Effector memory CD4-positive, alpha-beta T cell (primary cell): ENCODE results near the gene HES4.
"Not testable (repeated sequence)": the region's sequence is repeated elsewhere in the genome, so short reads cannot be mapped to it uniquely, and the experiment has no call there.

ENCODE experiments used
- DNase-seq, 3 donors: peaks; one replicate each; pipeline ENCODE4 v3.0.0-alpha.2; 2020
- H3K27ac ChIP-seq: 2 replicates; pipeline ENCODE4 v1.7.0; 2013; ENCODE audit warnings: mild to moderate bottlenecking, low read length, moderate library complexity; ENCODE audit not compliant: insufficient read depth, poor library complexity, severe bottlenecking
- H3K27me3 ChIP-seq: replicated peaks from 2 replicates; pipeline ENCODE4 v1.7.0; 2013; ENCODE audit warnings: mild to moderate bottlenecking, low read length; ENCODE audit not compliant: insufficient read depth, control insufficient read depth, poor library complexity, severe bottlenecking
- H3K36me3 ChIP-seq: 2 replicates; pipeline ENCODE4 v1.7.0; 2013; ENCODE audit warnings: mild to moderate bottlenecking, low read length, moderate library complexity; ENCODE audit not compliant: control insufficient read depth, insufficient read depth
- H3K4me1 ChIP-seq: 2 replicates; pipeline ENCODE4 v1.7.0; 2013; ENCODE audit warnings: low read length, mild to moderate bottlenecking; ENCODE audit not compliant: control insufficient read depth, insufficient read depth, poor library complexity, severe bottlenecking
- H3K4me3 ChIP-seq: 2 replicates; pipeline ENCODE4 v1.7.0; 2013; ENCODE audit warnings: low read length, low read depth, mild to moderate bottlenecking; ENCODE audit not compliant: insufficient read depth, poor library complexity, severe bottlenecking
- H3K9me3 ChIP-seq: 2 replicates; pipeline ENCODE4 v1.7.0; 2013; ENCODE audit warnings: mild to moderate bottlenecking, low read length, moderate library complexity; ENCODE audit not compliant: control insufficient read depth

Gene HES4

DNA sequence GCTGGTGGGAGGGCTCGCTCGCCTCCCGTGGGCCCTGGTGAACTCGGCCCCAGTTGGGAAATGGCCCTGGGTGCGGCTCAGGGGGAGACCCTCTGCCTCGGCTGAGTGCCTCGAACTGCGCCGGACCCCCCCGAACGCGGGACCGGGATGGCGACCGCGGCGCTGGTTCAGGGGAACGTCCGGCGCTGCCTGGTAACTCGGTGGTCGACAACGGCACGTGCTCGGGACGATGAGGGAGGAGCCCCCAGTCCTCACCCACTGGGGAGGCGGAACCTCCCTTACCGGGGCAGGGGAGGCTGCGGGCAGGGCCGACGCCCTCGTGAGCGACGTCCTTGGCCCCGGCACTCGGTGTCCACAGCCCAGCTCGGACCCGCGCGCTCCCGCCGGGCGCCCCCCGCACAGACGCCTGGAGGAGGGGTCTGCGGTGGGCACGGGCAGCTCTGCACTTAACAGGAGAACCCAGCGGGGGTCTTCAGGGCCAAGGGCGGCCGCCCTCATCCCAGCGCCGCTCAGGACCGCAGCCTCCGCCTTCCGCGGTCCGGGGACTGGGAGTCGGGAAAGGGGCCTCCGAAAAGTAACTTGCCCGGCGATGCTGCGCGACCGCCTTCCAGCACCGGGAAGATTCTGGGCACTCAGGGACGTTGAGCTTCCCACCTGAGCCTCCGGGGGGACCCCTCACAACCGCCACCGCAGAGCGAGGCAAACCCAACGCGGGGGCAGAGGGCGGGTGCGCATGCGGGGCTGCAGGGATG lies 1.7 kb downstream of the HES4 start:
- no peak for DNase-seq
- Histone ChIP-seq H3K4me3 (no peak overlapping the region), H3K27me3 (peaks cover 60% of the 10 kb centered on the region)

DNA sequence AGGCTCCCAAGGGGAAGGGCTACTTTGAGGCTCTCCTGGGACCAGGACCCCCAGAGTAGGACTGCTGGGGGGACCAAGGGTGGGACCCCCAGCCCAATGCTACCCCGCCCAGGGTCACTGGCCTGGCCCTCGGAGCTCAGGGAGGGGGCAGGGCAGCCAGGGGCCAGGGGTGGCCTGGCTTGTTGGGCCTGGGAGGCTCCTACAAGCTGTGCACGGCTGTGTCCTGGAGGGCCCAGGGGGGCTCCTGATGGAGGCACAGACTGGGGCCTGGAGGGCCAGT lies 2.2 kb downstream of the HES4 start:
- H3K36me3 ChIP-seq, result no peaks in the 10 kb centered on the region
- DNase-seq, result no peak
- peaks cover 46% of the 10 kb centered on the region for H3K4me1 ChIP-seq
- no peak overlapping the region for H3K27ac ChIP-seq
- H3K9me3 ChIP-seq, result no peaks in the 10 kb centered on the region
- no peak overlapping the region for H3K4me3 ChIP-seq
- H3K27me3 ChIP-seq, result peaks cover 55% of the 10 kb centered on the region

More for the DNA sequence above, 1.7 kb downstream of the HES4 start:
- no peaks in the 10 kb centered on the region for H3K36me3 ChIP-seq
- no peaks in the 10 kb centered on the region for H3K9me3 ChIP-seq
- no peak overlapping the region for H3K27ac ChIP-seq
- peaks cover 46% of the 10 kb centered on the region for H3K4me1 ChIP-seq

DNA sequence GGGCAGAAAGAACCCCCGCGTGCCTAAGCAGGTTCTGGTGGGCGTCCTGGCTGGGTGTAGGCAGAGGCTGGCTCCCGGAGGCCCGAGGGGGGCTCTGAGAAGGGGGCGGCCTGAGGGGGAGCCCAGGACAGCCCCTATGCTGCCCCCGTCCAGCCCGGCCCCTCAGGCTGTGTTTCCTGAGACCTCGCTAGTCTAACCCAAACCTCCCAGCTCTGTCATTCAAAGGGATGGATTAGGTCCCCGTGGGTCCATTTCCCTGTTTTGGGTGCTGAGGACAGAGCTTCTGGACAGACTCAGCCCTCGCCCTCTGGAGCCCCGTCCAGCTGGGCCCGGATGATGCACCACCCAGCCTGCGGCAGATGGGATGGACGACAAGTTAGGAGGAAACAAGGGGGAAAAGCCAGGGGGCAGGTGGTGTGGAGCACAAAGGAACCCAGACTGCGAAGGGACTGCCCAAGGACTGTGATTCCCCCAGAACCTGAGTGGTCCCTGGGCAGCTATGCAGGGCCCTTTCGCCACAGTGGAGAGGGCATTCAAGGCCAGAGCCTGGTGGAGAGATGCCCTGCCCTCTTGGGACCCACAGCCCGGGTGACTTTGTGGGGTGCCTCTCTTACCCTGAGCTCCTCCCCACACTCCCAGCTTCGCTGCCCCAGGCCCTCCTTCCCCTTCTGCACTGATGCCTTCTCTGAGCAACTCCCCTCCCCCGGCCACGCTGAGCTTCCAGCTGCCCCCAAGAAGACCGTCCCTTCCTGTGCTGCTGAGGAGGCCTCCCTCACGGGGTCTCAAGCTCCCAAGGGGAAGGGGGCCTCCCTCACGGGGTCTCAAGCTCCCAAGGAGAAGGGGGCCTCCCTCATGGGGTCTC lies 2.8 kb downstream of the HES4 start:
- H3K27me3 ChIP-seq, result peaks cover 52% of the 10 kb centered on the region
- H3K4me1 ChIP-seq, result peaks cover 43% of the 10 kb centered on the region
- no peak for DNase-seq

DNA sequence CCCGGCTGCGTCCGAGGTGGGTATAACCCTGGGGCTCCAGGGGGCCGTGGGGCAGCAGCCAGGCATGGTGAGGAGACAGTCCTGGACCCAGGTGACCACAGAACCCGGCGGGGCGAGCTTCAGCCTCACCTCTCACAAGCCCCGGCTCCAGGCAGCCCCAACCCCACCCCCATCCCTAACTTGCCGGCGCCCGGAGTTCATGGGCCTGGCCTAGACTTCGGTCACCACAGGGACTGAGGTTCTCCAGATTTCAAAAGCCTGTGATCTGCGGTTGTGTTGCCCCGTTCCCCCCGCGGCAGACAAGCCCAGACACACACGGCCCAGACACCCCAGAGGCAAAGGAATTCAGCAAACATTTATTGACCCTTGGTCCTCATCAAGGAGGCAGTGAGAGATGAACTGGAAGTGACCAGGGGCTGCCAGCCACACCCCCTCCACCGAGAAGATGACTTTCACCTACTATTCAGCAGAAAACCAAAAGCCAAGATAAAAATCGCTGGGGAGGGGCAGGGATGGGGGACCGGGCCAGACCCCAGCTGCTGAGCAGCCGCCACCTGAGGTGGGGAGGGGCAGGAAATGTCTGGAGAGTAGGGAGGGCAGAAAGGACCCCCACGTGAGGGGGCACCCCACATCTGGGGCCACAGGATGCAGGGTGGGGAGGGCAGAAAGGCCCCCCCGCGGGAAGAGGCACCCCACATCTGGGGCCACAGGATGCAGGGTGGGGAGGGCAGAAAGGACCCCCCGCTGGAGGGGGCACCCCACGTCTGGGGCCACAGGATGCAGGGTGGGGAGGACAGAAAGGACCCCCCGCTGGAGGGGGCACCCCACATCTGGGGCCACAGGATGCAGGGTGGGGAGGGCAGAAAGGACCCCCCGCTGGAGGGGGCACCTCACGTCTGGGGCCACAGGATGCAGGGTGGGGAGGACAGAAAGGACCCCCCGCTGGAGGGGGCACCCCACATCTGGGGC lies 3.9 kb downstream of the HES4 start:
- Histone ChIP-seq H3K27ac (no peak overlapping the region), H3K36me3 (no peaks in the 10 kb centered on the region), H3K4me1 (peaks cover 32% of the 10 kb centered on the region), H3K27me3 (peaks cover 41% of the 10 kb centered on the region), H3K9me3 (no peaks in the 10 kb centered on the region), H3K4me3 (no peak overlapping the region)
- DNase-seq, result no peak

More for the DNA sequence above, 2.8 kb downstream of the HES4 start:
- Histone ChIP-seq H3K4me3 (no peak overlapping the region), H3K9me3 (no peaks in the 10 kb centered on the region), H3K27ac (no peak overlapping the region), H3K36me3 (no peaks in the 10 kb centered on the region)

DNA sequence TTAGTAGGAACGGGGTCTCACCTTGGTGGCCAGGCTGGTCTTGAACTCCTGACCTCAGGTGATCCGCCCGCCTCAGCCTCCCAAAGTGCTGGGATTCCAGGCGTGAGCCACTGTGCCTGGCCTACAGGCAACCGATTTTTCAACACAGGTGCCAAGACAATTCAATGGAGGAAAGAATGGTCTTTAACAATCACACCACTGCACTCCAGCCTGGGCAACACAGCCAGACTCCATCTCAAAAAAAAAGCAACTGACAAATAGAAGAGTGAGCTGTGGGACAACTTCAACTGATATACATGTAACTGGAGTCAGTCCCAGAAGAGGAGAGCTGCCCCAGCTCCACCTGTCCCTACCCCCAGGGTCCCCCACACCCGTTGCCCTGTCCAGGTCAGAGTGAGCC lies 5.4 kb downstream of the HES4 start:
- not testable (repeated sequence) for DNase-seq, H3K36me3 ChIP-seq, H3K27ac ChIP-seq, H3K9me3 ChIP-seq, H3K4me3 ChIP-seq
- H3K4me1 ChIP-seq, result peaks cover 20% of the 10 kb centered on the region
- peaks cover 29% of the 10 kb centered on the region for H3K27me3 ChIP-seq

DNA sequence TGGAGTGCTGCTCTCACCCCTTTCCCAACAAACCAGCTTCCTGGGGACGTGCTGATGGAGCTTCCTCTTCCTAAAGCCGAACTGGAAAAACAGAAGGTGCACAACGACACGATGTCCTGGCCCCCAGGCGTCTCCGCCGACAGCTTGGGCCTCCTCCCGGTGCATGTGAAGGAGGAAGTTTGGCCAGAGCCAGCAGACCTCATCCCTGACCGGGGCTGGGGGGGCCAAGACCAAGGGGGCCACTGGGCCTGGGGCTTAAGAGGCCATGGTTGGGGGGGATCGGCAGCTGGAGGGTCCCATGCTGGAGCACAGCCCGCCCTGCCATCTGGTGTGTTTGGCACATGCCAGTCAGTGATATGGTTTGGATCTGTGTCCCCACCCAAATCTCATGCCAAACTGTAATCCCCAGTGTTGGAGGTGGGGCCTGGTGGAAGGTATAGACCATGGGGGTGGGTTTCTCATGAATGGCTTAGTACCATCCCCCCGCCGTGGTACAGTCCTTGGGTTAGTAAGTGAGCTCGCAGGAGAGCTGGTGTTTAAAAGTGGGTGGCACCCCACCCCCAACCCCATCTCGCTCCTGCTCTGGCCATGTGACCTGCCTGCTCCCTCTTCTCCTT lies 6.4 kb downstream of the HES4 start:
- no peaks in the 10 kb centered on the region for H3K9me3 ChIP-seq
- peaks cover 19% of the 10 kb centered on the region for H3K27me3 ChIP-seq
- no peak for DNase-seq
- H3K4me1 ChIP-seq, result peaks cover 11% of the 10 kb centered on the region
- no peak overlapping the region for H3K27ac ChIP-seq
- H3K36me3 ChIP-seq, result no peaks in the 10 kb centered on the region
- H3K4me3 ChIP-seq, result no peak overlapping the region

DNA sequence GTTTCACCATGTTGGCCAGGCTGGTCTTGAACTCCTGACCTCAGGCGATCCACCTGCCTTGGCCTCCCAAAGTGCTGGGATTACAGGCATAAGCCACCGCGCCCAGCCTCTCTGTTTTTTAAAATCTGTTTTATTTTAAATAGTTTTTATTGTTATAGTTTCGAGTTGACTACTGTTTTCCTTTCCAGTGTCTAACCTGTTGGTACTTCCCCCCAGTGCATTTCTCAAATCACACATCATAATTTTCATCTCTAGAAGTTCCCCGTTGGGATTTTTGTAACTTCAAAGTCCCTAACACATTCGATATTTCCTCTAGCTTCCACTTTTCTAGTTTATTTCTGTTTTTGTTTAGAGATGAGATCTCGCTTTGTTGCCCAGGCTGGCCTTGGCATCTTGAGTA lies 7.5 kb downstream of the HES4 start:
- H3K27ac ChIP-seq, result no peak overlapping the region
- H3K4me1 ChIP-seq, result peaks cover 8% of the 10 kb centered on the region
- H3K9me3 ChIP-seq, result no peaks in the 10 kb centered on the region
- H3K4me3 ChIP-seq, result no peak overlapping the region
- no peaks in the 10 kb centered on the region for H3K36me3 ChIP-seq
- peaks cover 8% of the 10 kb centered on the region for H3K27me3 ChIP-seq
- no peak for DNase-seq

DNA sequence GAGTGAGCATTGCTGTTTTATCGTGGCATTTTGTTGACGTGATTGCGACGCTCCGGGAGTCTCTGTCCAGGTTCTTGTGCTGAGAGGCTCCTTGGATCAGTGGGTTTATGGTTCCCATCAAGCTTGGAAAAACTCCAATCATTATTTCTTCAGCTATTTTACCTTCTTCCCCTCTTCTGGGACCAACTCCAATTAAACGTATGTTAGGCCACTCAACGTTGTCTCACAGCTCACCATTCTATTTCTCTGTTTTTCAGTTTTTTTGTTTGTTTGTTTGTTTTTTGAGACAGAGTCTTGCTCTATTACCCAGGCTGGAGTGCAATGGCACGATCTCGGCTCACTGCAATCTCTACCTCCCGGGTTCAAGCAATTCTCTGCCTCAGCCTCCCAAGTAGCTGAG lies 8.0 kb downstream of the HES4 start:
- Histone ChIP-seq H3K4me1 (peaks cover 3% of the 10 kb centered on the region), H3K27me3 (peaks cover 4% of the 10 kb centered on the region), H3K36me3 (no peaks in the 10 kb centered on the region), H3K4me3 (no peak overlapping the region), H3K27ac (no peak overlapping the region), H3K9me3 (no peaks in the 10 kb centered on the region)
- no peak for DNase-seq

DNA sequence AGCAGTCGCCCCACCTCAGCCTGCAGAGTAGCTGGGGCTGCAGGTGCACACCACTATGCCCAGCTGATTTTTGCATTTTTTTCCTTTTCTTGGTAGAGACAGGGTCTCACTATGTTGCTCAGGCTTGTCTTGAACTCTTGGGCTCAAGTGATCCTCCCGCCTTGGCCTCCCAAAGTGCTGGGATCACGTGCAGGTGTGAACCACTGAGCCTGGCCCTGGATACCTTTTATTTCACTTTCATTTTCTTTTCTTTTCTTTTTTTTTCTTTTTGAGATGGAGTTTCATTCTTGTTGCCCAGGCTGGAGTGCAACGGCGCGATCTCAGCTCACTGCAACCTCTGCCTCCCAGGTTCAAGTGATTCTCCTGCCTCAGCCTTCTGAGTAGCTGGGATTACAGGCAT lies 8.6 kb downstream of the HES4 start:
- not testable (repeated sequence) for H3K27ac ChIP-seq, H3K36me3 ChIP-seq, H3K27me3 ChIP-seq, DNase-seq, H3K4me1 ChIP-seq, H3K9me3 ChIP-seq, H3K4me3 ChIP-seq
